GM21390 (cell line): ENCODE results near the gene RABAC1.
A peak's percentile ranks its signal among the peaks of the same experiment; 100 is the strongest.
"Not testable (repeated sequence)": the region's sequence is repeated elsewhere in the genome, so short reads cannot be mapped to it uniquely, and the experiment has no call there.

ENCODE experiments used
- ATAC-seq: cut with Tn5 transposase; IDR thresholded peaks from one replicate; pipeline ENCODE4 v1.9.1; 2021; ENCODE audit not compliant: unreplicated experiment

RABAC1 gene, protein sequence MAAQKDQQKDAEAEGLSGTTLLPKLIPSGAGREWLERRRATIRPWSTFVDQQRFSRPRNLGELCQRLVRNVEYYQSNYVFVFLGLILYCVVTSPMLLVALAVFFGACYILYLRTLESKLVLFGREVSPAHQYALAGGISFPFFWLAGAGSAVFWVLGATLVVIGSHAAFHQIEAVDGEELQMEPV

DNA sequence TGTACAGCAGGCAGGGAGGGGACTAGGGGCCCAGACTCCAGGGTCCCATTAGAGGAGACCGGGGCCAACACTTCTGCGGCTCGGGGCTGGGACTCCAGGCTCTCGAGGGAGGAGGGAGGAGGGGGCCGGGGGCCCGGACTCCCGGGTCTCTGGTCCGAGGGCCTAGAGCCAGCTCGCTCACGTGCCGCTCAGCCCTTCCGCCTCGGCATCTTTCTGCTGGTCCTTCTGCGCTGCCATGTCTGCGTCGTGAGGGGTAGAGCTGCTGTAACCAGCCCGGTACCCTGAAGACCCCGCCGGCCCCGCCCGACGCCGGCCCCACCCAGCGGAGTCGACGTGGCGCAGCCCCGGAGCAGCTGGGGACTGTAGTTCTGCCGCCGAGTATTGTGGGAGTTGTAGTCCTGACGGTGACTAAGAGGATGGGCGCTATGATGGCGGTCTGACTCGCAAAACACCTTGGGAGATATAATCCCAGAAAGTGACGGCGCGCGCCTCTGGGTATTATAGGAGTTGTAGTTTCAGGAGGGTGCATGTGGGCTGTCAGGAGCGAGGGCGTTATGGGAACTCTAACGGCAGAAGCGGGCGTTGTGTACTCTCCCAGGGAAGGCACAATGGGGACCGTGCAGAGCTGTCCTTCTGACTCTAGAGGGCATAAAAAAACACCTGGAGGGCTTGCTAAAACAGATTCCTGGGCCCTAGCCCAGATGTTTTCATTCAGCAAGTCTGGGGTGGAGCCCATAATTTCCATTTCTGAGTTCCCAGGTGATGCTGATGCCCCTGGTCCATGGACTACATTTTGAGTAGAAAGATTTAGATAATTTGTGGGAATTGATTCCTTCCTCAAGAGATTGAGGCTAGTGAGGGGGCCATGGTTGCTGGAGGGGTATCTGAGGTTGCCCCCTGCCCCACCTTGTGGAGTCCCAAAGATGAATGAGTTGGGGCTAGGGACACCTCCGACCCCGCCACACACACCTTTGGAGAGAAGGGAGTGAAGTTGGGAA is at the start of gene RABAC1:
Gene RABAC1, minus strand, starts transcription at position 266 of the 998 bp plus-strand sequence. Its CDS starts 29 bp downstream, at position 237.
- ATAC-seq = peak; percentile 76

- no peak for ATAC-seq
Observed at GRCh38 chr19:42006569-42006968, 47.4 kb upstream of the RABAC1 start.

- ATAC-seq = no peak
Observed at GRCh38 chr19:42005504-42005903, 46.4 kb upstream of the RABAC1 start.

GRCh38 chr19:42003506-42004294 is 44.6 kb upstream of the RABAC1 start:
- ATAC-seq = no peak

GRCh38 chr19:41999878-42000208 is 40.7 kb upstream of the RABAC1 start:
- no peak for ATAC-seq

GRCh38 chr19:41999071-41999877 is 40.2 kb upstream of the RABAC1 start:
- ATAC-seq = no peak

GRCh38 chr19:41998246-41999020 is 39.3 kb upstream of the RABAC1 start:
- no peak for ATAC-seq

DNA sequence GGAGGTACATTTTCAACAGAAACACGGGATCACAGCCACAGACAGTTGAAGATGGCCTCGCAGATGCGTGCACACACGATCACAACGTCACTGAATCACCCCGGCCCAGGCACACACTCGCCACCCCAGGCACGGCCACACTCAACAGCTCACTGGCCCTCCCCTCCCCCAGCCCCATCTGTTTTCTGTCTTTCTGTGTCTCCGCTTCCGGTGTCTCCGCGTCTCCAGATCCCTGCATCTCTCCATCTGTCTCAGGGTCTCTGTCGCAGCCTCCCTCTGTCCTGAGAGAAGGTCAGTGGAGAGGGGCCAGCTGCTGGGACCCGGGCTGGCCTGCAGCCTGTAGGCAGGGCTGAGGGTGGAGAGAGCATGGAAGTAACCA is 38.7 kb upstream of the RABAC1 start:
- ATAC-seq = no peak

DNA sequence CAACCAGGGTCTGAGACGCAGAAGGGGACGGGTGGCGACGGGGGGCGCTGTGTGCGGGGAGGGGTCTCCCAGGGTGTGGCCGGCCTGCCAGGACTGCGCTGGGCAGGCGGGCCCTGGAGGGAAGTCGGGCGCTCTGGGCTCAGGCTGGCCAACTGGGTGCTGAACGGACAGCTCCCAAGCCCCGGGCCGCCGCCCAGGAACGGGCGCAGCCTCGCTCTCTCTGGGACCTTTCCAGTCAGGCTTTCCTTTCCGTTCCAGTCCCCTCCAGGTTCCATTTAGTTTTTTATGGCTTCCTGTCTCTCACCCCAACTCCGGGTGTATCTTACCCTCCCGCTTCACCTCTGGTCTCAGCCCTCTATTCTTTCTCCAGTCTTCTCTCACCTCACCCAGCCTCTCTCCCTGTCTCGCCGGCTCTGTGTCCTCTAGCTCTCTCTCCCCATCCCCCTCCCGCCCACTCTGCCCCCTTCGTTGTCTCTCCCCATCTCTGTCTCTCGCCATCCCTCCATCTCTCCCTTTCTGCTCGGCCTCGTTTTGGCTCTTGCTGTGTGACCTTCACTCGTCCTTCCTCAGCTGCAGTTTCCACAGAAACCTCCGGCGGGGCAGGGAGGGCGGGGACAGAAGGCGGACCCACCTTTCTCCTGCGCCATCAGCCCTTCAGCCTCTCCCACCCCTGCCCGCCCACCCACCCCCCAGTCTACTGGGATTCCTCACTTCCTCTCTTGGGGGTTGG is 38.2 kb upstream of the RABAC1 start:
- no peak for ATAC-seq

- no peak for ATAC-seq
Observed at GRCh38 chr19:41995959-41996797, 37.1 kb upstream of the RABAC1 start.

DNA sequence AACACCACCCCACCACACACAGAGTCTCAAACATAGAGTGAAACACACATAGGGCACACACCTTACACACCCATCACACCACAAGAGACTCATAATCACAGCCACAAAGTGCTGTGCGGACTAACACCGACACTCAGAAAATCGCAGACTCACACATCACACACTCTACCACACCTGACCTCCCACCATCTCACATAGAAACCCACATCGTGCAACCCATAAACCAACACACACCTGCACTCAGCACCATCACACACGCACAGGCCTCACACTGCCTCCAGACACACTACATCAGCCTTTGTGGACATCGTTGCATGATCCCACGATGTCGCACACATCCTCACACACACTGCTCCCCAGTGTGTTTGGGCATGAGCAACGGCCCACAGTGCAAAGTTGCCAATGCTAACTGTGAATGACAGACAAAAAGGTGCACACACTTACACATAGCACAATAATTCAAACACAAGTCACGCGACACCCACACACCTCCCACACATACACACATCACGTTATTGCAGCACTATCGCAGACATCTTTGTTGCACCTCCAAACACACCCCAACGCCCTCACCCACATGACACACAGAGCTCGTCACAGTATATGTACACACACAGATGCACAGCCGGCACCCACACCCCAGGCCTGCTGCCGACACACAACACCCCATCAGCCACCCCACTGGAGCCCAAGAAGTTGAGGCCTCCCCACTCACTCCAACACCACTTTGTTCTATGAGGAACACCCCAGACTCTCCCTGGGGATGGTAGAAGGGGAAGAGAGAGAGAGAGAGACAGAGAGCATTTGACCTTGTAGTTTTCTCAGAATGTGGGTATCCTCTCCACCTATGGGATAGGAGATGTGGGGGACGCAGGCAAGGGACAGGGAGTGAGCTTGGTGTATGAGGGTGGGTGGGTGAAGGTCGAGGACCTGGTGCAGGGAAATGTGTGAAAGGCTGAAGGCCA is 36.2 kb upstream of the RABAC1 start:
- no peak for ATAC-seq

DNA sequence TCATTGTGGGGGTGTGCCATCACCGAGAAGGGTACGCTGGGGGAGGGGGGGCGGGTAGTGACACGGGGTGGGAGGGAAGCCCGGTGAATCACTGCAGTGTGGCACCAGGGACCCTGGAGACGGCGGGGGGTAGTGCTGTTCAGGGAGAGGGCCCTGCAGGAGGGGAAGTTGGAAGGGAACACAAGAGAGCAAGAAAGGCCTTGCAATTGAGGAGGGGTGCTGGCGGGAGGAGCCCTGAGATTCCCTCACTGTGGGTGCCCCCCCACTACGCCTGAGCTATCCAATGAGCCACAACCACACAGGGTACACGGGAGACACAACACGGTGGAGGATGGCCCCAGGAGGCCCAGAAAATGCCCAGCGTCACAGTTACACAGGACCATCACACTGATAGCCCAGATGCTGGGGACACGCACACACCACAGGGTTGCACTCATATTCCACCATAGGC is 35.4 kb upstream of the RABAC1 start:
- no peak for ATAC-seq

GRCh38 chr19:41993612-41994483 is 34.7 kb upstream of the RABAC1 start, which contains the start of gene ATP1A3:
Gene ATP1A3, minus strand, starts transcription at chr19:41994230. Its CDS starts 154 bp downstream, at chr19:41994076.
- ATAC-seq = no peak

DNA sequence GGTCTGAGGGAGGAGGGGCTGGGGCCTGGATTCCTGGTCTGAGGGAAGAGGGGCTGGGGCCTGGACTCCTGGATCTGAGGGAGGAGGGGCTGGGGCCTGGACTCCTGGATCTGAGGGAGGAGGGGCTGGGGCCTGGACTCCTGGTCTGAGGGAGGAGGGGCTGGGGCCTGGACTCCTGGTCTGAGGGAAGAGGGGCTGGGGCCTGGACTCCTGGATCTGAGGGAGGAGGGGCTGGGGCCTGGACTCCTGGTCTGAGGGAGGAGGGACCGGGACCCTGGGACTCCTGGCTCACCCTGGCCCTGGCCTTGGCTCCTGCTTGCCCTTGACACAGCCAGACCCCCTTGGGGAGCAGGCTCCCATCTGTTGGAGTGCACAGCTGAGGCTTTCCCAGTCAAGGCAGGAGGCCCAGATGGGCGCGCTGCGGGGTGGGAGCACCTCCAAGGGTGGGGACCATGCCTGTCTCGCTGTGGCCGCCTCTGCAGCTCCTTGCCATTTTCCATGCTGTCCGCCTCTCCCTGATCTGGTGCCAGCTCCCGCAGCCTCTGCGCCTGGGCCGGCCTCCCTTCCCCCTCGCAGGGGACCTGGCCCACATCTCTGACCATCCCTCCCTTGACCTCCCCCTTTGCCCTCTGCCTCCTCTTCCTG is 32.9 kb upstream of the RABAC1 start:
- ATAC-seq = not testable (repeated sequence)

GRCh38 chr19:41991025-41991424 is 31.9 kb upstream of the RABAC1 start:
- no peak for ATAC-seq

DNA sequence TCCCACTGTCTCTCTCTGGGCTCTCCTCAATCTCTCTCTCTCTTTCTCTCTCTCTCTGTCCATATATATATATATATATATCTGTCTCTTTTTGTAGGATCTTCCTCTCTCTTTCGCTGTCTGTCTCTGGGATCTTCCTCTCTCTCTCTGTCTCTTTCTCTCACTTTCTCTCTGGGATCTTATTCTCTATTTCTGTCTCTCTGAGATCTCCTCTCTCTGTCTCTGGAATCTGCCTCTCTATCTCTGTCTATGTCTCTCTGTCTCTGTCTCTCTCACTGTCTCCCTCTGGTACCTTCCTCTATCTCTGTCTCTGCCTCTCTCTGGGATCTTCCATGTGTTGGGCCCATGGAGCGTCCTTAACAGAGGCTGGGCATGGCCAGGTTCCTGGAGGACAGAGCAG is 31.5 kb upstream of the RABAC1 start:
- ATAC-seq = no peak
